Uterus (tissue), 2 donors: ENCODE data around the gene MAGEB4.

Experiments
- CTCF ChIP-seq, 4 experiments: fragments of 200-600 bp in 2 of 4; fragments of 450-650 bp in 2 of 4; sonication (generic) in 2 of 4; IDR thresholded peaks; one replicate each; pipeline ENCODE4 v1.5.1; 2016 to 2019; ENCODE audit warnings: antibody characterized with exemption in 4 of 4, mild to moderate bottlenecking in 2 of 4, moderate library complexity in 1 of 4
- POLR2A ChIP-seq, 2 donors: fragments of 450-650 bp; IDR thresholded peaks; one replicate each; pipeline ENCODE4 v1.6.1; 2016; ENCODE audit warnings: antibody characterized with exemption in 2 of 2, mild to moderate bottlenecking in 1 of 2, moderate library complexity in 1 of 2

DNA sequence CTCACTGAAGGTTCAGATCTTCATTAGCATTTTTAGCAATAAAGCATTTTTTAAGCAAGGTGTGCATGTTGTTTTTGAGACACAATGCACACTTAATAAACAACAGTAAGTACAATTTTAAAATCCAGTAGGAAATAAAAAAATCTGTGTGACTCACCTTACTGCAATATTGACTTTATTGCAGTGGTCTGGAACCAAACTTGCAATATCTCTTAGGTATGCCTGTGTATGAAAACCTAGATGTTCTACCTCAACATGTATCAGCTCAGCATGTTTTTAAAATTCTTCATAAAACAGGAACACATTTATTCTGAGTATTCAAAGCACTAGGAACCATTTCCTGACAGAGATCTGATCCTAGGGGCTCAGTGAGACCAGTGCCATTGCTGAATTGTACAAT is 40.7 kb downstream of the MAGEB4 start:
- no peak for TF ChIP-seq POLR2A (IDR thresholded peaks at IDR 0.05)
- no peak for TF ChIP-seq CTCF (IDR thresholded peaks at IDR 0.05)
